ENCODE results near the gene ASB6.

ASB6 gene

GRCh38 chr9:129626625-129627284, 15.2 kb downstream of the ASB6 start:
- DNase-seq (ENCODE audit: low spot score) = peak; percentile 55

GRCh38 chr9:129626079-129626624, 15.8 kb downstream of the ASB6 start, which contains the start of gene NTMT1:
Gene NTMT1, plus strand, starts transcription at chr9:129626163. Its CDS starts 6,541 bp downstream, at chr9:129632704.
- peak; percentile 94 for DNase-seq (ENCODE audit: low spot score)

GRCh38 chr9:129624947-129625346, 17.0 kb downstream of the ASB6 start:
- DNase-seq (ENCODE audit: low spot score) = no peak

- peak; percentile 70 for DNase-seq (ENCODE audit: low spot score)
These were observed 17.7 kb downstream of the ASB6 start for GRCh38 chr9:129624168-129624759.

- no peak for DNase-seq (ENCODE audit: low spot score)
These were observed 18.6 kb downstream of the ASB6 start for GRCh38 chr9:129623331-129623730.

GRCh38 chr9:129620669-129621295, 21.2 kb downstream of the ASB6 start, which contains the start of gene C9orf50:
Gene C9orf50, minus strand, starts transcription at chr9:129621101. Its CDS starts 527 bp downstream, at chr9:129620574.
- DNase-seq (ENCODE audit: low spot score) = no peak

GRCh38 chr9:129619787-129620668, 21.9 kb downstream of the ASB6 start:
- DNase-seq (ENCODE audit: low spot score) = peak; percentile 55

GRCh38 chr9:129617167-129617566, 24.8 kb downstream of the ASB6 start:
- DNase-seq (ENCODE audit: low spot score) = peak; percentile 72

GRCh38 chr9:129615407-129616285, 26.3 kb downstream of the ASB6 start:
- DNase-seq (ENCODE audit: low spot score) = no peak

- DNase-seq (ENCODE audit: low spot score) = no peak
These were observed 27.0 kb downstream of the ASB6 start for GRCh38 chr9:129614932-129615331.

- DNase-seq (ENCODE audit: low spot score) = no peak
These were observed 28.3 kb downstream of the ASB6 start for GRCh38 chr9:129613520-129614175.

GRCh38 chr9:129612815-129613519, 29.0 kb downstream of the ASB6 start:
- DNase-seq (ENCODE audit: low spot score) = no peak

- no peak for DNase-seq (ENCODE audit: low spot score)
These were observed 29.8 kb downstream of the ASB6 start for GRCh38 chr9:129612123-129612522.

- no peak for DNase-seq (ENCODE audit: low spot score)
These were observed 30.6 kb downstream of the ASB6 start for GRCh38 chr9:129611307-129611800.

GRCh38 chr9:129610473-129611306, 31.3 kb downstream of the ASB6 start:
- peak; percentile 87 for DNase-seq (ENCODE audit: low spot score)

- DNase-seq (ENCODE audit: low spot score) = no peak
These were observed 31.8 kb downstream of the ASB6 start for GRCh38 chr9:129610213-129610472.

- peak; percentile 69 for DNase-seq (ENCODE audit: low spot score)
These were observed 32.3 kb downstream of the ASB6 start for GRCh38 chr9:129609486-129610212.

Measured in AG20443 (cell line).